Right lobe of liver (tissue), 4 donors: ENCODE results near the gene TSTD2.

Experiments
- POLR2A ChIP-seq: fragments of 450-650 bp; IDR thresholded peaks from one replicate; pipeline ENCODE4 v1.6.1; 2017; ENCODE audit warnings: antibody characterized with exemption, mild to moderate bottlenecking
- TF ChIP-seq, protein P1 (sequence below), 4 donors: fragments of 200-600 bp in 3 of 4; fragments of 450-650 bp in 1 of 4; IDR thresholded peaks; one replicate each; pipeline versions ENCODE4 v1.5.1 to v1.8.0; 2016 to 2022; ENCODE audit warnings: antibody characterized with exemption in 4 of 4, mild to moderate bottlenecking in 2 of 4
- donor health status: DM: no; HTN: no; CAD: no.
- donor health status: DM: no; HTN: no; CAD: no.
- donor health status: DM: no; HTN: yes; CAD: no.

DNA sequence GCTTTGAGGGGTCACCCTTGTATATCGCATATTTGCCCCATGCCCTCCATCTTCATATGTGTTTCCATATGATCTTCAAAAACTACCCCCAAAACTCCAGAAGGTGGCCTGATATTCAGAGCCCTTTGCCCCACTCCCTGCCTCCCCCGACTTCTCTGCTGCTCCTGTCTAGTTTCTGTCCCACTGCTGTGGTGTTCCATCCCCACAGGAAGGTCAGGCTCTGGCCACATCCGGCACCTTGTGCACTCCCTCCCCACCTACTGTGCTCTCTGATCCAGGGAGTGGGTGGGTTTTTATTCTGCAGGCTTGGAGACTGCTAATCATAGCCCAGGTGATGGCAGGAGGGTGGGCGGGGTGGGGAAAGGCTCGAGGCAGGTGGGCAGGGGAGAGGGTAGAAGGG is 79.3 kb downstream of the TSTD2 start:
- no peak for TF ChIP-seq POLR2A
- TF ChIP-seq, protein P1, sequence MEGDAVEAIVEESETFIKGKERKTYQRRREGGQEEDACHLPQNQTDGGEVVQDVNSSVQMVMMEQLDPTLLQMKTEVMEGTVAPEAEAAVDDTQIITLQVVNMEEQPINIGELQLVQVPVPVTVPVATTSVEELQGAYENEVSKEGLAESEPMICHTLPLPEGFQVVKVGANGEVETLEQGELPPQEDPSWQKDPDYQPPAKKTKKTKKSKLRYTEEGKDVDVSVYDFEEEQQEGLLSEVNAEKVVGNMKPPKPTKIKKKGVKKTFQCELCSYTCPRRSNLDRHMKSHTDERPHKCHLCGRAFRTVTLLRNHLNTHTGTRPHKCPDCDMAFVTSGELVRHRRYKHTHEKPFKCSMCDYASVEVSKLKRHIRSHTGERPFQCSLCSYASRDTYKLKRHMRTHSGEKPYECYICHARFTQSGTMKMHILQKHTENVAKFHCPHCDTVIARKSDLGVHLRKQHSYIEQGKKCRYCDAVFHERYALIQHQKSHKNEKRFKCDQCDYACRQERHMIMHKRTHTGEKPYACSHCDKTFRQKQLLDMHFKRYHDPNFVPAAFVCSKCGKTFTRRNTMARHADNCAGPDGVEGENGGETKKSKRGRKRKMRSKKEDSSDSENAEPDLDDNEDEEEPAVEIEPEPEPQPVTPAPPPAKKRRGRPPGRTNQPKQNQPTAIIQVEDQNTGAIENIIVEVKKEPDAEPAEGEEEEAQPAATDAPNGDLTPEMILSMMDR (IDR thresholded peaks at IDR 0.05), result no peak
